Adrenal gland (tissue), 5 donors: ENCODE results near the gene ERBB2.

Experiments
- CTCF ChIP-seq, 6 experiments: fragments of 450-650 bp in 4 of 6; fragments of 200-600 bp in 2 of 6; sonication (generic) in 1 of 6; IDR thresholded peaks; 1 replicate in 5 of 6; 2 replicates in 1 of 6; pipeline versions ENCODE4 v1.5.1 to v1.8.0; 2016 to 2021; ENCODE audit warnings: antibody characterized with exemption in 6 of 6, mild to moderate bottlenecking in 2 of 6, moderate library complexity in 1 of 6
- POLR2A ChIP-seq, 2 donors: fragments of 450-650 bp; IDR thresholded peaks; one replicate each; pipeline ENCODE4 v1.6.1; 2017; ENCODE audit warnings: antibody characterized with exemption in 2 of 2, mild to moderate bottlenecking in 2 of 2, moderate library complexity in 1 of 2
- donor health status: DM: no; HTN: no; CAD: no.

- TF ChIP-seq CTCF (IDR thresholded peaks at IDR 0.05) = no peak
- TF ChIP-seq POLR2A (IDR thresholded peaks at IDR 0.05) = no peak
Measured at GRCh38 chr17:39736319-39737165, 36.7 kb downstream of the ERBB2 start.
